K562 (cell line): ENCODE results near the gene AMZ1. TPM values are rescaled to one million over a fixed set of nuclear protein-coding genes. Genes with fewer than 3 reads are reported as not detected.

Source experiments
- ARID3A ChIP-seq: IDR thresholded peaks from 2 replicates; pipeline ENCODE4 v1.6.1; 2012; ENCODE audit warnings: low read depth, low read length, improper control_type of control experiment, borderline replicate concordance
- ARNT ChIP-seq, 2 experiments: fragments of 450-650 bp; IDR thresholded peaks; 2 replicates each; pipeline ENCODE4 v1.6.1; 2016; ENCODE audit warnings: mild to moderate bottlenecking in 1 of 2
- ASH1L ChIP-seq: fragments of 450-650 bp; IDR thresholded peaks from 2 replicates; pipeline ENCODE4 v1.6.1; 2018; ENCODE audit warnings: borderline replicate concordance, mild to moderate bottlenecking, low read depth; ENCODE audit not compliant: partially characterized antibody
- BCL6 ChIP-seq: fragments of 250-450 bp; sonication (Bioruptor Pico); IDR thresholded peaks from 2 replicates; pipeline ENCODE4 v1.4.0; 2020
- BCOR ChIP-seq: fragments of 450-650 bp; IDR thresholded peaks from 2 replicates; pipeline ENCODE4 v1.6.1; 2016
- BHLHE40 ChIP-seq: IDR thresholded peaks from 2 replicates; pipeline ENCODE4 v1.6.1; 2011; ENCODE audit warnings: low read length, improper control_type of control experiment
- EP300 ChIP-seq: IDR thresholded peaks from 2 replicates; pipeline ENCODE4 v1.6.1; 2012; ENCODE audit warnings: low read length, improper control_type of control experiment
- ETS1 ChIP-seq: conservative IDR thresholded peaks from 2 replicates; pipeline ENCODE4 v1.6.1; 2011; ENCODE audit warnings: low read depth, mild to moderate bottlenecking, low read length; ENCODE audit not compliant: control insufficient read depth
- ETV6 ChIP-seq, 3 experiments: fragments of 150-350 bp in 1 of 3; sonication (generic) in 1 of 3; formaldehyde crosslinking in 1 of 3; IDR thresholded peaks; 2 replicates each; pipeline versions ENCODE4 v1.6.1 to v1.8.0; 2014 to 2022; ENCODE audit warnings: borderline replicate concordance in 2 of 3, low read depth in 2 of 3, antibody characterized with exemption in 1 of 3, low read length in 1 of 3, mild to moderate bottlenecking in 1 of 3, missing genetic modification reagents in 1 of 3
- FOXP1 ChIP-seq: sonication (generic); formaldehyde crosslinking; IDR thresholded peaks from 2 replicates; pipeline ENCODE4 v1.8.0; 2022; ENCODE audit warnings: mild to moderate bottlenecking, missing genetic modification reagents
- GATA2 ChIP-seq: sonication (generic); formaldehyde crosslinking; IDR thresholded peaks from 2 replicates; pipeline ENCODE4 v1.4.0; 2020; ENCODE audit warnings: mild to moderate bottlenecking, missing genetic modification reagents
- GATAD2A ChIP-seq: fragments of 450-650 bp; IDR thresholded peaks from 2 replicates; pipeline ENCODE4 v1.6.1; 2017
- MTA2 ChIP-seq: fragments of 450-650 bp; IDR thresholded peaks from 2 replicates; pipeline ENCODE4 v1.6.1; 2016; ENCODE audit warnings: low read depth
- MYNN ChIP-seq, 2 experiments: sonication (generic); formaldehyde crosslinking in 1 of 2; IDR thresholded peaks; 2 replicates each; pipeline versions ENCODE4 v1.5.0 to v1.6.1; 2016 to 2020; ENCODE audit warnings: antibody characterized with exemption in 1 of 2, missing genetic modification reagents in 1 of 2
- NCOR1 ChIP-seq: fragments of 450-650 bp; IDR thresholded peaks from 2 replicates; pipeline ENCODE4 v1.6.1; 2016; ENCODE audit warnings: mild to moderate bottlenecking, moderate library complexity
- POLR2G ChIP-seq: fragments of 200-400 bp; formaldehyde crosslinking; IDR thresholded peaks from 2 replicates; pipeline ENCODE4 v1.6.1; 2017; ENCODE audit warnings: low read depth, mild to moderate bottlenecking, antibody characterized with exemption, low read length, moderate library complexity
- RFX5 ChIP-seq: IDR thresholded peaks from 2 replicates; pipeline ENCODE4 v1.6.1; 2011; ENCODE audit warnings: low read depth, mild to moderate bottlenecking, improper control_type of control experiment, low read length
- RUNX1 ChIP-seq: sonication (generic); IDR thresholded peaks from 2 replicates; pipeline ENCODE4 v1.6.1; 2016; ENCODE audit warnings: antibody characterized with exemption, low read depth
- SMAD1 ChIP-seq: fragments of 150-350 bp; IDR thresholded peaks from 2 replicates; pipeline ENCODE4 v1.6.1; 2014; ENCODE audit warnings: low read length, low read depth; ENCODE audit not compliant: partially characterized antibody
- SREBF1 ChIP-seq: fragments of 150-350 bp; IDR thresholded peaks from 2 replicates; pipeline ENCODE4 v1.6.1; 2014; ENCODE audit warnings: antibody characterized with exemption, low read depth, low read length, borderline replicate concordance
- XRCC3 ChIP-seq: fragments of 450-650 bp; IDR thresholded peaks from 2 replicates; pipeline ENCODE4 v1.6.1; 2017; ENCODE audit warnings: mild to moderate bottlenecking, moderate library complexity
- ZNF395 ChIP-seq: fragments of 200-800 bp; sonication (Bioruptor generic); IDR thresholded peaks from 2 replicates; pipeline ENCODE4 v1.6.1; 2017; ENCODE audit warnings: missing genetic modification characterization, missing compliant biosample characterization
- ZNF717 ChIP-seq: fragments of 250-450 bp; sonication (Bioruptor Pico); IDR thresholded peaks from 2 replicates; pipeline ENCODE4 v1.5.0; 2021
- ZNF79 ChIP-seq: fragments of 250-450 bp; sonication (Bioruptor Pico); IDR thresholded peaks from 2 replicates; pipeline ENCODE4 v1.4.0; 2020; ENCODE audit warnings: low read depth, mild to moderate bottlenecking, moderate library complexity
- polyA plus RNA-seq, 8 experiments: library from polyadenylated mRNA; depleted of rRNA in 4 of 8; stranded (reverse) in 5 of 8; unstranded in 3 of 8; fragments of >200 nt; fragmentation: Nextera tagmentation in 2 of 8; fragmentation: Illumina TruSeq in 1 of 8; extraction: Ambion mirVana in 2 of 8; extraction: Trizol in 1 of 8; gene quantifications; 2 replicates each; pipeline versions ENCODE4 v1.2.1 to v1.2.3, GENCODE V29; 2011 to 2014; ENCODE audit warnings: inconsistent platforms in 1 of 8, missing spikeins in 1 of 8
- total RNA-seq, 7 experiments: library from RNA; depleted of rRNA in 6 of 7; stranded (reverse); fragments of >200 nt in 6 of 7; fragmentation: Illumina TruSeq in 2 of 7; extraction: Trizol in 2 of 7; gene quantifications; 2 replicates each; pipeline versions ENCODE4 v1.2.1 to v1.2.3, GENCODE V29; 2011 to 2021; ENCODE audit warnings: low replicate concordance in 1 of 7

The AMZ1 gene
- total and polyA plus RNA-seq, 9 of the 15 experiments (the other 6 are each of a cell fraction or from before 2014, with no cell fraction given), result not detected

- peak; percentile 59 for TF ChIP-seq GATA2 (CRISPR knock-in tag)
- TF ChIP-seq MYNN (IDR thresholded peaks at IDR 0.05), result peak; percentile 59; the same call in 1 of the 2 replicates
- TF ChIP-seq MYNN (CRISPR knock-in tag; IDR thresholded peaks at IDR 0.05), result no peak
- TF ChIP-seq MTA2, result peak; percentile 43; the same call in 1 of the 2 replicates
- 0 out of 2 replicates have a peak, but pooled peaks have one; percentile 28 for TF ChIP-seq ARID3A
- peak in 1 of 2 experiments; percentile 63; a peak in 1 of 4 replicates for TF ChIP-seq ARNT (IDR thresholded peaks at IDR 0.05)
- TF ChIP-seq BHLHE40, result peak; percentile 43; the same call in 1 of the 2 replicates
- TF ChIP-seq SMAD1, result peak; percentile 66
- TF ChIP-seq POLR2G, result peak; percentile 68
- TF ChIP-seq FOXP1 (CRISPR knock-in tag), result peak; percentile 74; the same call in 1 of the 2 replicates
- peak; percentile 81 for TF ChIP-seq NCOR1
- TF ChIP-seq RFX5, result no peak
- peak; percentile 84; the same call in 1 of the 2 replicates for TF ChIP-seq EP300
- TF ChIP-seq GATAD2A, result peak; percentile 28
- peak; percentile 67 to 80; a peak in 2 of 4 replicates for TF ChIP-seq ETV6 (IDR thresholded peaks at IDR 0.05; ENCODE audit: borderline replicate concordance in 1 of 2, low read depth in 2 of 2, low read length in 1 of 2)
- TF ChIP-seq ETV6 (CRISPR knock-in tag; IDR thresholded peaks at IDR 0.05; ENCODE audit: borderline replicate concordance), result no peak
- TF ChIP-seq ZNF717 (CRISPR knock-in tag), result no peak
- peak; percentile 39 for TF ChIP-seq ASH1L
- 0 out of 2 replicates have a peak, but pooled peaks have one; percentile 33 for TF ChIP-seq BCOR
- 0 out of 2 replicates have a peak, but pooled peaks have one; percentile 52 for TF ChIP-seq RUNX1
- no peak for TF ChIP-seq SREBF1
- TF ChIP-seq XRCC3, result no peak
- TF ChIP-seq ZNF395 (CRISPR knock-in tag), result peak; percentile 96
- TF ChIP-seq ETS1, result peak; percentile 72; the same call in 1 of the 2 replicates
- TF ChIP-seq BCL6 (CRISPR knock-in tag), result peak; percentile 84; the same call in 1 of the 2 replicates
- TF ChIP-seq ZNF79, result peak; percentile 60; the same call in 1 of the 2 replicates
Observed at GRCh38 chr7:2717293-2718261, 29.6 kb downstream of the AMZ1 start (continued).
